IMR-90 (cell line): ENCODE results near the gene GLYATL1. TPM values are rescaled to one million over a fixed set of nuclear protein-coding genes. Genes with fewer than 3 reads are reported as not detected.

Source experiments
- ATAC-seq: fragments of 200-7000 bp; cut with Tn5 transposase; 2 replicates; pipeline ENCODE4 v1.9.1; 2020; ENCODE audit warnings: low read depth, mild to moderate bottlenecking, moderate library complexity
- BruUV-seq: library from RNA; stranded (reverse); fragments of 400-500 nt; replicated peaks from 2 replicates; lab custom pipeline; 2021; lab: Mats Ljungman, UMichigan
- CTCF ChIA-PET: fragments of 300-600 bp; formaldehyde crosslinking; extraction: SDS; loops from one replicate; lab custom pipeline; 2021; ENCODE audit warnings: antibody characterized with exemption; lab: Yijun Ruan, JAX
- POLR2A ChIA-PET: fragments of 300-600 bp; sonication (Branson Sonifier 250); formaldehyde crosslinking; loops from one replicate; lab custom pipeline; 2022; ENCODE audit warnings: antibody characterized with exemption; ENCODE audit not compliant: unreplicated experiment; lab: Charles Lee
- DNase-seq: peaks from one replicate; pipeline ENCODE4 v3.0.0; 2013
- H2AFZ ChIP-seq: replicated peaks from 2 replicates; pipeline ENCODE3; 2013; ENCODE audit warnings: low read length, mild to moderate bottlenecking; ENCODE audit not compliant: poor library complexity
- H2AK5ac ChIP-seq: 2 replicates; pipeline ENCODE4 v1.6.1; 2013; ENCODE audit warnings: low read depth, low read length, inconsistent platforms
- H2AK9ac ChIP-seq: replicated peaks from 2 replicates; pipeline ENCODE3; 2013; ENCODE audit warnings: mild to moderate bottlenecking, low read depth, low read length, moderate library complexity; ENCODE audit not compliant: poor library complexity
- H2BK120ac ChIP-seq: 2 replicates; pipeline ENCODE4 v1.6.1; 2013; ENCODE audit warnings: low read depth, low read length, inconsistent platforms
- H2BK15ac ChIP-seq: 3 replicates; pipeline ENCODE4 v1.6.1; 2013; ENCODE audit warnings: low read depth, low read length, inconsistent platforms
- H2BK20ac ChIP-seq: 2 replicates; pipeline ENCODE4 v1.6.1; 2013; ENCODE audit warnings: low read depth, mild to moderate bottlenecking, inconsistent platforms, low read length, moderate library complexity
- H2BK5ac ChIP-seq: 2 replicates; pipeline ENCODE4 v1.6.1; 2013; ENCODE audit warnings: mild to moderate bottlenecking, low read depth, low read length, inconsistent platforms; ENCODE audit not compliant: poor library complexity, severe bottlenecking
- H3K14ac ChIP-seq: replicated peaks from 2 replicates; pipeline ENCODE4 v1.6.1; 2013; ENCODE audit warnings: low read depth, low read length, inconsistent platforms
- H3K18ac ChIP-seq: 2 replicates; pipeline ENCODE4 v1.6.1; 2013; ENCODE audit warnings: low read depth, low read length, control low read depth
- H3K23ac ChIP-seq: 2 replicates; pipeline ENCODE4 v1.6.1; 2013; ENCODE audit warnings: low read depth, low read length, inconsistent platforms
- H3K27ac ChIP-seq: 2 replicates; pipeline ENCODE4 v1.5.1; 2013; ENCODE audit warnings: mild to moderate bottlenecking, control low read depth, low read length; ENCODE audit not compliant: insufficient read depth
- H3K27me3 ChIP-seq: 2 replicates; pipeline ENCODE4 v1.6.1; 2013; ENCODE audit warnings: low read length; ENCODE audit not compliant: control insufficient read depth, insufficient read depth
- H3K36me3 ChIP-seq: 2 replicates; pipeline ENCODE4 v1.6.1; 2013; ENCODE audit warnings: low read length, mixed read lengths; ENCODE audit not compliant: control insufficient read depth, insufficient read depth
- H3K4ac ChIP-seq: 2 replicates; pipeline ENCODE4 v1.6.1; 2013; ENCODE audit warnings: low read depth, low read length, inconsistent platforms
- H3K4me1 ChIP-seq: 2 replicates; pipeline ENCODE4 v1.6.1; 2013; ENCODE audit warnings: low read length, mixed read lengths; ENCODE audit not compliant: control insufficient read depth, insufficient read depth
- H3K4me2 ChIP-seq: 2 replicates; pipeline ENCODE4 v1.6.1; 2013; ENCODE audit warnings: low read depth, mild to moderate bottlenecking, control low read depth, low read length, moderate library complexity
- H3K4me3 ChIP-seq: 2 replicates; pipeline ENCODE4 v1.5.1; 2013; ENCODE audit warnings: low read depth, mild to moderate bottlenecking, control low read depth, low read length, moderate library complexity; ENCODE audit not compliant: insufficient read depth
- H3K56ac ChIP-seq: 2 replicates; pipeline ENCODE4 v1.6.1; 2013; ENCODE audit warnings: low read length, inconsistent platforms; ENCODE audit not compliant: insufficient read depth; ENCODE audit errors: extremely low read depth
- H3K79me1 ChIP-seq, 2 experiments: 2 replicates each; pipeline ENCODE4 v1.6.1; 2013; ENCODE audit warnings: low read length in 2 of 2, inconsistent platforms in 1 of 2, low read depth in 1 of 2
- H3K9ac ChIP-seq: 2 replicates; pipeline ENCODE4 v1.6.1; 2013; ENCODE audit warnings: low read depth, low read length, control low read depth
- H3K9me1 ChIP-seq: 2 replicates; pipeline ENCODE4 v1.6.1; 2013; ENCODE audit warnings: low read length, inconsistent platforms; ENCODE audit not compliant: insufficient read depth
- H3K9me3 ChIP-seq: 2 replicates; pipeline ENCODE4 v1.6.1; 2013; ENCODE audit warnings: low read length; ENCODE audit not compliant: control insufficient read depth, insufficient read depth
- H4K20me1 ChIP-seq: 2 replicates; pipeline ENCODE4 v1.6.1; 2013; ENCODE audit warnings: low read length, inconsistent platforms; ENCODE audit not compliant: insufficient read depth
- H4K5ac ChIP-seq: 2 replicates; pipeline ENCODE4 v1.6.1; 2013; ENCODE audit warnings: mild to moderate bottlenecking, low read depth, low read length, control low read depth
- H4K8ac ChIP-seq, 2 experiments: 2 replicates each; pipeline ENCODE4 v1.6.1; 2013; ENCODE audit warnings: low read depth in 2 of 2, low read length in 2 of 2, control low read depth in 1 of 2, inconsistent platforms in 1 of 2
- H4K91ac ChIP-seq: 2 replicates; pipeline ENCODE4 v1.6.1; 2013; ENCODE audit warnings: low read depth, low read length, inconsistent platforms; ENCODE audit not compliant: insufficient read depth
- BHLHE40 ChIP-seq: fragments of 150-350 bp; IDR thresholded peaks from 2 replicates; pipeline ENCODE4 v1.6.1; 2016; ENCODE audit warnings: mild to moderate bottlenecking, low read depth, low read length
- CHD1 ChIP-seq: IDR thresholded peaks from 2 replicates; pipeline ENCODE4 v1.6.1; 2012; ENCODE audit warnings: low read depth, low read length, improper control_type of control experiment
- CTCF ChIP-seq: conservative IDR thresholded peaks from 2 replicates; pipeline ENCODE4 v1.5.1; 2012; ENCODE audit warnings: mild to moderate bottlenecking, low read depth, low read length, improper control_type of control experiment
- FOS ChIP-seq: fragments of 150-350 bp; IDR thresholded peaks from 2 replicates; pipeline ENCODE4 v1.6.1; 2016; ENCODE audit warnings: low read depth, low read length
- MAZ ChIP-seq: IDR thresholded peaks from 2 replicates; pipeline ENCODE4 v1.6.1; 2012; ENCODE audit warnings: low read depth, mild to moderate bottlenecking, low read length, improper control_type of control experiment, moderate library complexity, borderline replicate concordance
- POLR2A ChIP-seq: IDR thresholded peaks from 2 replicates; pipeline ENCODE4 v1.6.1; 2012; ENCODE audit warnings: mild to moderate bottlenecking, low read depth, low read length
- RAD21 ChIP-seq: IDR thresholded peaks from 2 replicates; pipeline ENCODE4 v1.6.1; 2012; ENCODE audit warnings: low read length, improper control_type of control experiment
- RCOR1 ChIP-seq: IDR thresholded peaks from 2 replicates; pipeline ENCODE4 v1.6.1; 2012; ENCODE audit warnings: mild to moderate bottlenecking, low read length, improper control_type of control experiment; ENCODE audit not compliant: insufficient replicate concordance
- RFX5 ChIP-seq: IDR thresholded peaks from 2 replicates; pipeline ENCODE4 v1.8.0; 2012; ENCODE audit warnings: low read depth, mild to moderate bottlenecking, low read length, moderate library complexity
- SMC3 ChIP-seq: fragments of 150-350 bp; IDR thresholded peaks from 2 replicates; pipeline ENCODE4 v1.6.1; 2016; ENCODE audit warnings: low read depth, mild to moderate bottlenecking, antibody characterized with exemption, low read length, moderate library complexity
- USF2 ChIP-seq: fragments of 150-350 bp; IDR thresholded peaks from 2 replicates; pipeline ENCODE4 v1.6.1; 2017; ENCODE audit warnings: mild to moderate bottlenecking, antibody characterized with exemption, low read length, low read depth
- WGBS, 2 experiments: methylation state at CpG; one replicate each; pipeline versions ENCODE4 v1.1.5 to v1.1.7; 2013; ENCODE audit warnings: missing lambda C conversion rate in 2 of 2; ENCODE audit not compliant: insufficient read length in 1 of 2; ENCODE audit errors: extremely low coverage in 2 of 2; 5-methylcytosine and 5-hydroxymethylcytosine counted together
- dilution Hi-C: fragments of 300-500 bp; cut with HindIII; formaldehyde crosslinking; loops from one replicate; pipeline ENCODE4 v1.14.3; 2018; ENCODE audit warnings: low sequenced_read_pairs; ENCODE audit not compliant: unreplicated experiment
- in situ Hi-C: fragments of 300-500 bp; cut with MboI; formaldehyde crosslinking; loops from 3 replicates; pipeline ENCODE4 v1.14.3; 2019; ENCODE audit warnings: low sequenced_read_pairs, inconsistent platforms, mixed read lengths
- intact Hi-C: fragments of 100-400 bp; cut with micrococcal nuclease; formaldehyde crosslinking; loops from 2 replicates; pipeline ENCODE4 v1.10.0; 2022
- polyA plus RNA-seq, 3 experiments: library from polyadenylated mRNA; depleted of rRNA; stranded (reverse); fragments of >200 nt; gene quantifications; 2 replicates each; pipeline ENCODE4 v1.2.3, GENCODE V29; 2012; ENCODE audit warnings: low replicate concordance in 1 of 3
- total RNA-seq: library from RNA; depleted of rRNA; stranded (reverse); fragments of >200 nt; gene quantifications from 2 replicates; pipeline ENCODE4 v1.2.3, GENCODE V29; 2012

GLYATL1 gene
- total and polyA plus RNA-seq, 2 of the 4 experiments (the other 2 are of a cell fraction): 0.54 to 0.58 TPM

- intact Hi-C loops (no loop called here), dilution Hi-C loops (no loop called here), in situ Hi-C loops (no loop called here)
- ChIA-PET CTCF (no interaction called here), POLR2A (no interaction called here)
- no peak overlapping the region for H2BK20ac ChIP-seq
- H2AK9ac ChIP-seq: no peak overlapping the region
- no peak overlapping the region for H2BK5ac ChIP-seq
- H2AFZ ChIP-seq: no peak overlapping the region
- H3K4me3 ChIP-seq: no peak overlapping the region
- no peaks in the 10 kb centered on the region for H4K20me1 ChIP-seq
- H3K4ac ChIP-seq: no peak overlapping the region
- no peak overlapping the region for H2AK5ac ChIP-seq
- no peaks in the 10 kb centered on the region for H3K9me1 ChIP-seq
- no peak overlapping the region for H3K4me2 ChIP-seq
- no peak overlapping the region for H4K91ac ChIP-seq
- no CpG with 5 or more reads among the region's 3 CpGs for WGBS, 2 experiments
- no peak for ATAC-seq
- no TSS peak for BruUV-seq
- H3K56ac ChIP-seq: no peak overlapping the region
- no peak overlapping the region for H3K23ac ChIP-seq
- no peaks in the 10 kb centered on the region for H3K79me1 ChIP-seq
- no peak overlapping the region for H4K8ac ChIP-seq
- H4K5ac ChIP-seq: no peak overlapping the region
- no peak overlapping the region for H3K27ac ChIP-seq
- no peak overlapping the region for H2BK120ac ChIP-seq
- no peaks in the 10 kb centered on the region for H3K27me3 ChIP-seq
- no peaks in the 10 kb centered on the region for H3K9me3 ChIP-seq
- no peak overlapping the region for H3K9ac ChIP-seq
- H3K4me1 ChIP-seq: no peaks in the 10 kb centered on the region
- no peak for TF ChIP-seq BHLHE40
- TF ChIP-seq USF2: no peak
- no peak for TF ChIP-seq FOS
- no peak for TF ChIP-seq MAZ
- TF ChIP-seq CTCF: no peak
- no peak for TF ChIP-seq CHD1
- TF ChIP-seq RAD21: no peak
- no peak for TF ChIP-seq SMC3
- no peak for TF ChIP-seq RCOR1
- TF ChIP-seq POLR2A: no peak
- no peak for TF ChIP-seq RFX5
- no peaks in the 10 kb centered on the region for H3K36me3 ChIP-seq
- no peak overlapping the region for H3K14ac ChIP-seq
- H2BK15ac ChIP-seq: no peak overlapping the region
- DNase-seq: no peak
- H3K18ac ChIP-seq: no peak overlapping the region
These were observed 54.9 kb downstream of the GLYATL1 start for GRCh38 chr11:58994171-58994570.
